Left lung (tissue), 10 donors: ENCODE measurements around the gene TMEM215. TPM values are rescaled to one million over a fixed set of nuclear protein-coding genes. Genes with fewer than 3 reads are reported as not detected.

ENCODE experiments used
- ATAC-seq: fragments of 200-7000 bp; cut with Tn5 transposase; one replicate; pipeline ENCODE4 v1.9.1; 2020; ENCODE audit warnings: moderate library complexity
- DNase-seq, 4 donors: peaks; one replicate each; pipeline ENCODE4 v3.0.0-alpha.2; 2013 to 2020
- H3K27ac ChIP-seq, 2 donors: fragments of 200-600 bp; sonication (generic) in 1 of 2; one replicate each; pipeline versions ENCODE4 v1.5.0 to v1.8.0; 2020 to 2021
- H3K27me3 ChIP-seq, 2 donors: fragments of 200-600 bp; sonication (generic) in 1 of 2; one replicate each; pipeline versions ENCODE4 v1.5.0 to v1.8.0; 2020 to 2021
- H3K36me3 ChIP-seq, 2 donors: fragments of 200-600 bp; sonication (generic) in 1 of 2; one replicate each; pipeline versions ENCODE4 v1.5.0 to v1.8.0; 2020 to 2021
- H3K4me1 ChIP-seq, 2 donors: fragments of 200-600 bp; one replicate each; pipeline ENCODE4 v1.8.0; 2021
- H3K4me3 ChIP-seq, 2 donors: fragments of 200-600 bp; sonication (generic) in 1 of 2; one replicate each; pipeline versions ENCODE4 v1.5.0 to v1.8.0; 2020 to 2021; ENCODE audit warnings: mild to moderate bottlenecking in 1 of 2
- H3K9me3 ChIP-seq, 2 donors: fragments of 200-600 bp; sonication (generic) in 1 of 2; one replicate each; pipeline versions ENCODE4 v1.5.0 to v1.8.0; 2020 to 2021
- intact Hi-C, 2 donors: fragments of 100-400 bp; cut with DNase I; formaldehyde crosslinking; loops; one replicate each; pipeline versions ENCODE4 v1.11.2 to v1.14.2; 2022
- polyA plus RNA-seq, 6 donors: library from polyadenylated mRNA; unstranded; fragments of 120-200 nt; gene quantifications; one replicate each; pipeline ENCODE4 v1.2.1, GENCODE V29; 2013; ENCODE audit not compliant: insufficient read length in 6 of 6
- total RNA-seq, 2 donors: library from RNA; stranded (reverse); fragmentation: NEBNext Ultra II Directional; extraction: Animal tissue kit (Norgen Biotek cat#: 25700); gene quantifications; one replicate each; pipeline ENCODE4 v1.2.1, GENCODE V29; 2021
- TF ChIP-seq, protein P1 (sequence below), 2 donors: fragments of 200-600 bp; sonication (generic) in 1 of 2; IDR thresholded peaks; one replicate each; pipeline versions ENCODE4 v1.5.0 to v1.8.0; 2021; ENCODE audit warnings: antibody characterized with exemption in 2 of 2
- donor health status: DM: no; HTN: yes; CAD: no.
- donor health status: DM: no; HTN: no; CAD: no.

Gene TMEM215
- total and polyA plus RNA-seq, 8 donors: 0.07 TPM; not detected in 7

DNA sequence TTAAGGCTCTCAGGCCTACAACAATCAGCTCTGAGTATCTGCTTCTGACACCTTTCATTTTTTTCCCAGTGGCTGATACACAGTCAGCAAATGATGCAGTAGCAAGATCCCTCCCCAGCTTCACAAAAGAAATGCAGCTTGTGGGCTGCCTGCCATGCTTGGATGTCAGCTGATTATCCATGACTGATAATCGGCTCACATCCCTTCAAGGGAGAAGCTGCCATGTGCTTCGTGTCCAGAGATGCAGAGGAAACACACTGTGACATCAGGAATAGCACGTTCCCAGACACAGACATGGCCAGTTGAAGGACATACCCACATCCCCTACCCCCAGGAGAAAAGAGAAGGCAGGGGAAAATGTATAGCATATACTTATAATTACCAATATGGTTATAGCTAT is 27.9 kb downstream of the TMEM215 start:
- Histone ChIP-seq H3K4me1 (no peaks in the 10 kb centered on the region), H3K27me3 (no peaks in the 10 kb centered on the region), H3K4me3 (no peak overlapping the region), H3K9me3 (peaks cover 0 to 12% of the 10 kb centered on the region in 2 donors), H3K27ac (no peak overlapping the region), H3K36me3 (no peaks in the 10 kb centered on the region)
- no peak for ATAC-seq
- TF ChIP-seq, protein P1, sequence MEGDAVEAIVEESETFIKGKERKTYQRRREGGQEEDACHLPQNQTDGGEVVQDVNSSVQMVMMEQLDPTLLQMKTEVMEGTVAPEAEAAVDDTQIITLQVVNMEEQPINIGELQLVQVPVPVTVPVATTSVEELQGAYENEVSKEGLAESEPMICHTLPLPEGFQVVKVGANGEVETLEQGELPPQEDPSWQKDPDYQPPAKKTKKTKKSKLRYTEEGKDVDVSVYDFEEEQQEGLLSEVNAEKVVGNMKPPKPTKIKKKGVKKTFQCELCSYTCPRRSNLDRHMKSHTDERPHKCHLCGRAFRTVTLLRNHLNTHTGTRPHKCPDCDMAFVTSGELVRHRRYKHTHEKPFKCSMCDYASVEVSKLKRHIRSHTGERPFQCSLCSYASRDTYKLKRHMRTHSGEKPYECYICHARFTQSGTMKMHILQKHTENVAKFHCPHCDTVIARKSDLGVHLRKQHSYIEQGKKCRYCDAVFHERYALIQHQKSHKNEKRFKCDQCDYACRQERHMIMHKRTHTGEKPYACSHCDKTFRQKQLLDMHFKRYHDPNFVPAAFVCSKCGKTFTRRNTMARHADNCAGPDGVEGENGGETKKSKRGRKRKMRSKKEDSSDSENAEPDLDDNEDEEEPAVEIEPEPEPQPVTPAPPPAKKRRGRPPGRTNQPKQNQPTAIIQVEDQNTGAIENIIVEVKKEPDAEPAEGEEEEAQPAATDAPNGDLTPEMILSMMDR (IDR thresholded peaks at IDR 0.05): no peak
- no peak for DNase-seq
- intact Hi-C loops: no loop called here

- intact Hi-C loops: no loop called here
- DNase-seq: no peak
- no peak for ATAC-seq
- no peak overlapping the region for H3K4me3 ChIP-seq
- no peak overlapping the region for H3K27ac ChIP-seq
- TF ChIP-seq, protein P1 (IDR thresholded peaks at IDR 0.05): no peak
- H3K4me1 ChIP-seq: no peaks in the 10 kb centered on the region
- peaks cover 0 to 6% of the 10 kb centered on the region in 2 donors for H3K27me3 ChIP-seq
- no peaks in the 10 kb centered on the region for H3K36me3 ChIP-seq
- H3K9me3 ChIP-seq: no peaks in the 10 kb centered on the region
Observed at GRCh38 chr9:32820322-32820721, 37.0 kb downstream of the TMEM215 start.

DNA sequence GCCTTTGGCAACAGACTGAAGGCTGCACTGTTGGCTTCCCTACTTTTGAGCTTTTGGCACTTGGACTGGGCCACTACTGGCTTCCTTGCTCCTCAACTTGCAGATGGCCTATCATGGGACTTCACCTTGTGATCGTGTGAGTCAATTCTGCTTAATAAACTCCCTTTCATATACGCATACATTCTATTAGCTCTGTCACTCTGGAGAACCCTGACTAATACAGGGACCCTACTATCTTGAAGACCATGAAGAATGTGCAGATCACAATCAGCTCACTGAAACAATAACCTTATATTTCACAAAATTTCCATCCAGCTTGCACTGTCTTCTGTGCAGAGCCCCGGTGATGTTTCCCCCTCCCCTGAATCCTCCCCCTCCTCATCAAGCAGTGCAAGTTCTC is 39.8 kb downstream of the TMEM215 start:
- ATAC-seq: no peak
- H3K27ac ChIP-seq: no peak overlapping the region
- no peaks in the 10 kb centered on the region for H3K36me3 ChIP-seq

DNA sequence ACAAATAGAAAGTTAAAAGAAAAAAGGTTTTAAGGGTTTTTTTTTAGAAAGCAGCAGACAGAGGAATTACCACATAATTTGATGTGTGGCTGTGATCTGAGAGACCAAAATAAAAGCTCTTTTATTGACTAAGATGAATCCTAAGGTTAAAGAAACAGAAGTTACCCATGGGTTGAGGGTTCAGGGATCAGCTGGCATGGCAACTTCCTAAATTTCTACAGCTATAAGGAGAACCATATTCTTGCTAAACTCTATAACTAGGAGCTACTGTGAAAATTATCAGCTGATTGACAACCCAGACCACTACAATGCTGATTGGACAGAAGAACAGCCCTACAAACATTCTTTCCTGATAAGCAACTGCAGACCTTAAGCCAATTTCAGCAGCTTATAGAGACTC is 40.2 kb downstream of the TMEM215 start:
- Histone ChIP-seq H3K9me3 (no peaks in the 10 kb centered on the region), H3K27ac (no peak overlapping the region), H3K4me3 (no peak overlapping the region), H3K4me1 (no peaks in the 10 kb centered on the region), H3K36me3 (no peaks in the 10 kb centered on the region), H3K27me3 (no peaks in the 10 kb centered on the region)
- no peak for DNase-seq
- intact Hi-C loops: no loop called here
- ATAC-seq: no peak
- TF ChIP-seq, protein P1 (IDR thresholded peaks at IDR 0.05): no peak

More for the DNA sequence above, 39.8 kb downstream of the TMEM215 start:
- Histone ChIP-seq H3K9me3 (no peaks in the 10 kb centered on the region), H3K27me3 (no peaks in the 10 kb centered on the region), H3K4me1 (no peaks in the 10 kb centered on the region), H3K4me3 (no peak overlapping the region)
- DNase-seq: no peak
- TF ChIP-seq, protein P1 (IDR thresholded peaks at IDR 0.05): no peak
- intact Hi-C loops: no loop called here

GRCh38 chr9:32825203-32825602 is 41.9 kb downstream of the TMEM215 start:
- no peaks in the 10 kb centered on the region for H3K4me1 ChIP-seq
- H3K36me3 ChIP-seq: no peaks in the 10 kb centered on the region
- intact Hi-C loops: no loop called here
- no peak overlapping the region for H3K4me3 ChIP-seq
- DNase-seq: no peak
- no peaks in the 10 kb centered on the region for H3K9me3 ChIP-seq
- ATAC-seq: no peak
- no peak overlapping the region for H3K27ac ChIP-seq
- H3K27me3 ChIP-seq: no peaks in the 10 kb centered on the region
- TF ChIP-seq, protein P1 (IDR thresholded peaks at IDR 0.05): no peak
